Liver (tissue), 9 donors: Measurements from ENCODE around the gene GREB1L. TPM values are rescaled to one million over a fixed set of nuclear protein-coding genes. Genes with fewer than 3 reads are reported as not detected.

Experiments
- DNase-seq: peaks from one replicate; pipeline ENCODE4 v3.0.0-alpha.2; 2017; ENCODE audit warnings: low spot score
- H3K27ac ChIP-seq, 2 donors: one replicate each; pipeline ENCODE4 v1.7.0; 2013; ENCODE audit warnings: inconsistent platforms in 2 of 2, low read length in 2 of 2, control low read depth in 1 of 2, low read depth in 1 of 2, mild to moderate bottlenecking in 1 of 2
- H3K27me3 ChIP-seq, 4 donors: one replicate each; pipeline versions ENCODE4 v1.6.1 to v1.7.0; 2013; ENCODE audit warnings: low read length in 3 of 4, inconsistent platforms in 1 of 4, mild to moderate bottlenecking in 1 of 4, moderate library complexity in 1 of 4; ENCODE audit not compliant: control insufficient read depth in 4 of 4, insufficient read depth in 4 of 4
- H3K36me3 ChIP-seq, 4 donors: one replicate each; pipeline versions ENCODE4 v1.6.1 to v1.7.0; 2013; ENCODE audit warnings: low read length in 3 of 4, mild to moderate bottlenecking in 3 of 4, low read depth in 1 of 4, moderate library complexity in 1 of 4; ENCODE audit not compliant: control insufficient read depth in 4 of 4, insufficient read depth in 3 of 4
- H3K4me1 ChIP-seq, 4 donors: one replicate each; pipeline versions ENCODE4 v1.6.1 to v1.7.0; 2013; ENCODE audit warnings: low read length in 3 of 4, mild to moderate bottlenecking in 3 of 4, moderate library complexity in 1 of 4; ENCODE audit not compliant: control insufficient read depth in 4 of 4, insufficient read depth in 4 of 4
- H3K4me3 ChIP-seq, 3 donors: one replicate each; pipeline versions ENCODE4 v1.6.1 to v1.7.0; 2013; ENCODE audit warnings: low read length in 3 of 3, control low read depth in 1 of 3, low read depth in 1 of 3, mild to moderate bottlenecking in 1 of 3
- H3K9ac ChIP-seq, 2 donors: one replicate each; pipeline ENCODE4 v1.7.0; 2013; ENCODE audit warnings: low read length in 2 of 2, mild to moderate bottlenecking in 2 of 2, moderate library complexity in 2 of 2, control low read depth in 1 of 2, low read depth in 1 of 2
- H3K9me3 ChIP-seq, 4 donors: one replicate each; pipeline versions ENCODE4 v1.6.1 to v1.7.0; 2013; ENCODE audit warnings: low read length in 3 of 4; ENCODE audit not compliant: control insufficient read depth in 4 of 4
- ATF3 ChIP-seq: IDR thresholded peaks from 2 replicates; pipeline ENCODE4 v1.6.1; 2016; ENCODE audit warnings: antibody characterized with exemption
- CTCF ChIP-seq: fragments of 150-350 bp; IDR thresholded peaks from 2 replicates; pipeline ENCODE4 v1.5.1; 2017; ENCODE audit warnings: improper control_type of control experiment, low read depth, low read length; ENCODE audit not compliant: missing input control
- EGR1 ChIP-seq, 2 donors: IDR thresholded peaks; 2 replicates each; pipeline ENCODE4 v1.6.1; 2016 to 2018; ENCODE audit warnings: antibody characterized with exemption in 2 of 2, low read depth in 2 of 2
- FOXA1 ChIP-seq: IDR thresholded peaks from 2 replicates; pipeline ENCODE4 v1.6.1; 2016; ENCODE audit warnings: antibody characterized with exemption
- FOXA2 ChIP-seq: IDR thresholded peaks from 2 replicates; pipeline ENCODE4 v1.6.1; 2016; ENCODE audit warnings: antibody characterized with exemption
- GABPA ChIP-seq, 2 donors: IDR thresholded peaks in 1 of 2; conservative IDR thresholded peaks in 1 of 2; 2 replicates each; pipeline ENCODE4 v1.6.1; 2016; ENCODE audit warnings: antibody characterized with exemption in 2 of 2, mild to moderate bottlenecking in 1 of 2, moderate library complexity in 1 of 2
- HNF4A ChIP-seq, 2 donors: conservative IDR thresholded peaks; 2 replicates each; pipeline ENCODE4 v1.6.1; 2016; ENCODE audit warnings: antibody characterized with exemption in 2 of 2, mild to moderate bottlenecking in 2 of 2
- HNF4G ChIP-seq: IDR thresholded peaks from 2 replicates; pipeline ENCODE4 v1.6.1; 2016; ENCODE audit warnings: antibody characterized with exemption
- JUND ChIP-seq, 2 donors: IDR thresholded peaks; 2 replicates each; pipeline ENCODE4 v1.6.1; 2016; ENCODE audit warnings: antibody characterized with exemption in 2 of 2
- NR2F2 ChIP-seq: IDR thresholded peaks from 2 replicates; pipeline ENCODE4 v1.6.1; 2016; ENCODE audit warnings: antibody characterized with exemption
- RAD21 ChIP-seq, 2 donors: IDR thresholded peaks; 2 replicates each; pipeline ENCODE4 v1.6.1; 2016; ENCODE audit warnings: antibody characterized with exemption in 2 of 2, mild to moderate bottlenecking in 2 of 2
- RXRA ChIP-seq, 2 donors: IDR thresholded peaks; 2 replicates each; pipeline ENCODE4 v1.6.1; 2017 to 2018; ENCODE audit warnings: antibody characterized with exemption in 2 of 2, mild to moderate bottlenecking in 1 of 2
- SP1 ChIP-seq: IDR thresholded peaks from 2 replicates; pipeline ENCODE4 v1.6.1; 2018; ENCODE audit warnings: antibody characterized with exemption, mild to moderate bottlenecking
- TAF1 ChIP-seq: conservative IDR thresholded peaks from 2 replicates; pipeline ENCODE4 v1.6.1; 2016; ENCODE audit warnings: antibody characterized with exemption, mild to moderate bottlenecking
- YY1 ChIP-seq: IDR thresholded peaks from 2 replicates; pipeline ENCODE4 v1.6.1; 2016; ENCODE audit warnings: antibody characterized with exemption, mild to moderate bottlenecking
- WGBS: extraction: QIAGEN DNeasy Blood & Tissue Kit; methylation state at CpG from one replicate; pipeline ENCODE4 v1.1.7; 2013; 5-methylcytosine and 5-hydroxymethylcytosine counted together
- polyA plus RNA-seq, 2 donors: library from polyadenylated mRNA; stranded (reverse) in 1 of 2; unstranded in 1 of 2; fragments of 200-250 nt in 1 of 2; fragments of >200 nt in 1 of 2; fragmentation: Nextera tagmentation in 1 of 2; extraction: Ambion mirVana in 1 of 2; gene quantifications; one replicate each; pipeline versions ENCODE4 v1.2.1 to v1.2.3, GENCODE V29; 2013 to 2015
- total RNA-seq, 2 donors: library from RNA; depleted of rRNA; stranded (reverse); fragments of >200 nt; gene quantifications; one replicate each; pipeline ENCODE4 v1.2.3, GENCODE V29; 2014
- TF ChIP-seq, protein P1 (sequence below): IDR thresholded peaks from 2 replicates; pipeline ENCODE4 v1.6.1; 2016; ENCODE audit warnings: antibody characterized with exemption, mild to moderate bottlenecking
- TF ChIP-seq, protein P2 (sequence below): IDR thresholded peaks from 2 replicates; pipeline ENCODE4 v1.6.1; 2016; ENCODE audit warnings: antibody characterized with exemption
- TF ChIP-seq, protein P3 (sequence below): IDR thresholded peaks from 2 replicates; pipeline ENCODE4 v1.6.1; 2016; ENCODE audit warnings: antibody characterized with exemption
- donor health status: healthy.
- donor health status: healthy.
- donor health status: healthy.
- donor health status: healthy.
- donor health status: healthy.

Gene GREB1L
- total and polyA plus RNA-seq, 4 donors = 1.2 to 13.1 (median 3.0) TPM

DNA sequence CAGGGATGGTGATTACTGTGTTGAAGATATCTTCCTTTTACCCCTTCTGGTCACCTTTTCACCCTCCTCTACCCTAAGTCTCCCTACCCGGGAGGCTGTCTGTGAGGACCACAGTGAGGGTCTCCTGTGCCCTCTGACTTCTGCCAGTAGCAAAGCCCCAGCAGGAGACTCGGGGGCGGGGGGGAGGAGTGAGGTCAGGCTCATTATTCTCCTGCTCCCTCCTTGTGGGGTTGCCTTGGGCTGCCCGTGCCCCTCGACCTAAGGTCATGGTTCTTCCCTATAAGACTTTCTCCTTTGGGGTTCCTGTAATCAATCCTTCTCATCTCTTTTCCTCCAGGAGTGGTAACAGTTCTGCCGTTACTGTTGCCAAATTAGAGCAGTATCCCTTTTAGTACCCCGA is 65.5 kb downstream of the GREB1L start:
- Histone ChIP-seq H3K4me1 (no peaks in the 10 kb centered on the region), H3K27me3 (no peaks in the 10 kb centered on the region), H3K9ac (no peak overlapping the region), H3K4me3 (no peak overlapping the region), H3K9me3 (no peaks in the 10 kb centered on the region), H3K27ac (no peak overlapping the region), H3K36me3 (no peaks in the 10 kb centered on the region)
- 73% methylated on average over 7 of the region's 7 CpGs for WGBS
- DNase-seq = no peak
- TF ChIP-seq EGR1 (IDR thresholded peaks at IDR 0.05; ENCODE audit: low read depth in 2 of 2) = no peak
- TF ChIP-seq ATF3 = no peak
- TF ChIP-seq RXRA (IDR thresholded peaks at IDR 0.05) = no peak
- no peak for TF ChIP-seq CTCF
- TF ChIP-seq SP1 = no peak
- TF ChIP-seq RAD21 (IDR thresholded peaks at IDR 0.05) = no peak
- TF ChIP-seq, protein P1, sequence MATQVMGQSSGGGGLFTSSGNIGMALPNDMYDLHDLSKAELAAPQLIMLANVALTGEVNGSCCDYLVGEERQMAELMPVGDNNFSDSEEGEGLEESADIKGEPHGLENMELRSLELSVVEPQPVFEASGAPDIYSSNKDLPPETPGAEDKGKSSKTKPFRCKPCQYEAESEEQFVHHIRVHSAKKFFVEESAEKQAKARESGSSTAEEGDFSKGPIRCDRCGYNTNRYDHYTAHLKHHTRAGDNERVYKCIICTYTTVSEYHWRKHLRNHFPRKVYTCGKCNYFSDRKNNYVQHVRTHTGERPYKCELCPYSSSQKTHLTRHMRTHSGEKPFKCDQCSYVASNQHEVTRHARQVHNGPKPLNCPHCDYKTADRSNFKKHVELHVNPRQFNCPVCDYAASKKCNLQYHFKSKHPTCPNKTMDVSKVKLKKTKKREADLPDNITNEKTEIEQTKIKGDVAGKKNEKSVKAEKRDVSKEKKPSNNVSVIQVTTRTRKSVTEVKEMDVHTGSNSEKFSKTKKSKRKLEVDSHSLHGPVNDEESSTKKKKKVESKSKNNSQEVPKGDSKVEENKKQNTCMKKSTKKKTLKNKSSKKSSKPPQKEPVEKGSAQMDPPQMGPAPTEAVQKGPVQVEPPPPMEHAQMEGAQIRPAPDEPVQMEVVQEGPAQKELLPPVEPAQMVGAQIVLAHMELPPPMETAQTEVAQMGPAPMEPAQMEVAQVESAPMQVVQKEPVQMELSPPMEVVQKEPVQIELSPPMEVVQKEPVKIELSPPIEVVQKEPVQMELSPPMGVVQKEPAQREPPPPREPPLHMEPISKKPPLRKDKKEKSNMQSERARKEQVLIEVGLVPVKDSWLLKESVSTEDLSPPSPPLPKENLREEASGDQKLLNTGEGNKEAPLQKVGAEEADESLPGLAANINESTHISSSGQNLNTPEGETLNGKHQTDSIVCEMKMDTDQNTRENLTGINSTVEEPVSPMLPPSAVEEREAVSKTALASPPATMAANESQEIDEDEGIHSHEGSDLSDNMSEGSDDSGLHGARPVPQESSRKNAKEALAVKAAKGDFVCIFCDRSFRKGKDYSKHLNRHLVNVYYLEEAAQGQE = no peak
- TF ChIP-seq JUND (IDR thresholded peaks at IDR 0.05) = no peak
- no peak for TF ChIP-seq FOXA2
- TF ChIP-seq, protein P2, sequence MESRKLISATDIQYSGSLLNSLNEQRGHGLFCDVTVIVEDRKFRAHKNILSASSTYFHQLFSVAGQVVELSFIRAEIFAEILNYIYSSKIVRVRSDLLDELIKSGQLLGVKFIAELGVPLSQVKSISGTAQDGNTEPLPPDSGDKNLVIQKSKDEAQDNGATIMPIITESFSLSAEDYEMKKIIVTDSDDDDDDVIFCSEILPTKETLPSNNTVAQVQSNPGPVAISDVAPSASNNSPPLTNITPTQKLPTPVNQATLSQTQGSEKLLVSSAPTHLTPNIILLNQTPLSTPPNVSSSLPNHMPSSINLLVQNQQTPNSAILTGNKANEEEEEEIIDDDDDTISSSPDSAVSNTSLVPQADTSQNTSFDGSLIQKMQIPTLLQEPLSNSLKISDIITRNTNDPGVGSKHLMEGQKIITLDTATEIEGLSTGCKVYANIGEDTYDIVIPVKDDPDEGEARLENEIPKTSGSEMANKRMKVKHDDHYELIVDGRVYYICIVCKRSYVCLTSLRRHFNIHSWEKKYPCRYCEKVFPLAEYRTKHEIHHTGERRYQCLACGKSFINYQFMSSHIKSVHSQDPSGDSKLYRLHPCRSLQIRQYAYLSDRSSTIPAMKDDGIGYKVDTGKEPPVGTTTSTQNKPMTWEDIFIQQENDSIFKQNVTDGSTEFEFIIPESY = no peak
- no peak for TF ChIP-seq HNF4G
- no peak for TF ChIP-seq GABPA (IDR thresholded peaks at IDR 0.05 in 1 of 2, conservative IDR thresholded peaks at IDR 0.05 in 1 of 2)
- TF ChIP-seq, protein P3, sequence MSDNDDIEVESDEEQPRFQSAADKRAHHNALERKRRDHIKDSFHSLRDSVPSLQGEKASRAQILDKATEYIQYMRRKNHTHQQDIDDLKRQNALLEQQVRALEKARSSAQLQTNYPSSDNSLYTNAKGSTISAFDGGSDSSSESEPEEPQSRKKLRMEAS = no peak
- no peak for TF ChIP-seq NR2F2
- no peak for TF ChIP-seq FOXA1
- no peak for TF ChIP-seq HNF4A (conservative IDR thresholded peaks at IDR 0.05)
- no peak for TF ChIP-seq TAF1
- TF ChIP-seq YY1 = no peak
